Ishikawa (cell line): Measurements from ENCODE around the gene GABRA6.

ENCODE experiments used
- CEBPB ChIP-seq: IDR thresholded peaks from 2 replicates; pipeline ENCODE4 v1.6.1; 2012
- CREB1 ChIP-seq: IDR thresholded peaks from 2 replicates; pipeline ENCODE4 v1.6.1; 2012; ENCODE audit warnings: low read depth
- EGR1 ChIP-seq: IDR thresholded peaks from 2 replicates; pipeline ENCODE4 v1.6.1; 2012
- EP300 ChIP-seq: IDR thresholded peaks from 2 replicates; pipeline ENCODE4 v1.6.1; 2012; ENCODE audit warnings: borderline replicate concordance
- FOXM1 ChIP-seq: IDR thresholded peaks from 2 replicates; pipeline ENCODE4 v1.6.1; 2012; ENCODE audit warnings: low read depth, borderline replicate concordance
- NFIC ChIP-seq: IDR thresholded peaks from 2 replicates; pipeline ENCODE4 v1.6.1; 2012
- RAD21 ChIP-seq: IDR thresholded peaks from 2 replicates; pipeline ENCODE4 v1.6.1; 2012; ENCODE audit warnings: low read depth
- TAF1 ChIP-seq: IDR thresholded peaks from 2 replicates; pipeline ENCODE4 v1.6.1; 2012; ENCODE audit warnings: low read depth, mild to moderate bottlenecking
- TCF12 ChIP-seq: IDR thresholded peaks from 2 replicates; pipeline ENCODE4 v1.6.1; 2012; ENCODE audit warnings: low read depth
- TEAD4 ChIP-seq: IDR thresholded peaks from 2 replicates; pipeline ENCODE4 v1.6.1; 2012
- USF1 ChIP-seq: IDR thresholded peaks from 2 replicates; pipeline ENCODE4 v1.6.1; 2012
- YY1 ChIP-seq: IDR thresholded peaks from 2 replicates; pipeline ENCODE4 v1.6.1; 2012; ENCODE audit warnings: low read depth
- ZBTB7A ChIP-seq: IDR thresholded peaks from 2 replicates; pipeline ENCODE4 v1.6.1; 2012; ENCODE audit warnings: low read depth
- TF ChIP-seq, protein P1 (sequence below): IDR thresholded peaks from 2 replicates; pipeline ENCODE4 v1.6.1; 2012; ENCODE audit warnings: low read depth, mild to moderate bottlenecking
- TF ChIP-seq, protein P2 (sequence below): IDR thresholded peaks from 2 replicates; pipeline ENCODE4 v1.6.1; 2012

The GABRA6 gene

DNA sequence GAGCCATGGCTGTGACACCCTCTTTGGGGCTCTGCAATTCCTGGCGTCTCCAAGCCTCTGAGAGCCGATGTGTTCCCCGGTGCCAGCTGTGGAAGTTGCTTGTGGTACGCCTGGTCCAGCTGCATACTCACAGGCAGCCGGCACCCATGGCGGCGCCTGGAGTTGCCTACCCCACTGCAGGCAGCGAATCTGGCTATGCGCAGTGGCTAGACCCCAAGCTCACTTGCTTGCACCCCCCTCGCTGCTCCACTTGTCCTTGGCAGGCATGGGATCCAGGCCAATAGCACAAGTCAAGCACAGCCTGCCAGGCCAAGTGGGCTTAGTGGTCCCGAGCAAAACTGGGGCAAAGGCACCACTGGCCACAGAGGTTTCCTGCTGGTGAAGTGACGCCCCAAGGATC lies 24.7 kb upstream of the GABRA6 start:
- TF ChIP-seq TEAD4: no peak
- TF ChIP-seq, protein P1, sequence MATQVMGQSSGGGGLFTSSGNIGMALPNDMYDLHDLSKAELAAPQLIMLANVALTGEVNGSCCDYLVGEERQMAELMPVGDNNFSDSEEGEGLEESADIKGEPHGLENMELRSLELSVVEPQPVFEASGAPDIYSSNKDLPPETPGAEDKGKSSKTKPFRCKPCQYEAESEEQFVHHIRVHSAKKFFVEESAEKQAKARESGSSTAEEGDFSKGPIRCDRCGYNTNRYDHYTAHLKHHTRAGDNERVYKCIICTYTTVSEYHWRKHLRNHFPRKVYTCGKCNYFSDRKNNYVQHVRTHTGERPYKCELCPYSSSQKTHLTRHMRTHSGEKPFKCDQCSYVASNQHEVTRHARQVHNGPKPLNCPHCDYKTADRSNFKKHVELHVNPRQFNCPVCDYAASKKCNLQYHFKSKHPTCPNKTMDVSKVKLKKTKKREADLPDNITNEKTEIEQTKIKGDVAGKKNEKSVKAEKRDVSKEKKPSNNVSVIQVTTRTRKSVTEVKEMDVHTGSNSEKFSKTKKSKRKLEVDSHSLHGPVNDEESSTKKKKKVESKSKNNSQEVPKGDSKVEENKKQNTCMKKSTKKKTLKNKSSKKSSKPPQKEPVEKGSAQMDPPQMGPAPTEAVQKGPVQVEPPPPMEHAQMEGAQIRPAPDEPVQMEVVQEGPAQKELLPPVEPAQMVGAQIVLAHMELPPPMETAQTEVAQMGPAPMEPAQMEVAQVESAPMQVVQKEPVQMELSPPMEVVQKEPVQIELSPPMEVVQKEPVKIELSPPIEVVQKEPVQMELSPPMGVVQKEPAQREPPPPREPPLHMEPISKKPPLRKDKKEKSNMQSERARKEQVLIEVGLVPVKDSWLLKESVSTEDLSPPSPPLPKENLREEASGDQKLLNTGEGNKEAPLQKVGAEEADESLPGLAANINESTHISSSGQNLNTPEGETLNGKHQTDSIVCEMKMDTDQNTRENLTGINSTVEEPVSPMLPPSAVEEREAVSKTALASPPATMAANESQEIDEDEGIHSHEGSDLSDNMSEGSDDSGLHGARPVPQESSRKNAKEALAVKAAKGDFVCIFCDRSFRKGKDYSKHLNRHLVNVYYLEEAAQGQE: no peak
- TF ChIP-seq FOXM1: no peak
- TF ChIP-seq NFIC: no peak
- no peak for TF ChIP-seq ZBTB7A
- no peak for TF ChIP-seq TAF1
- TF ChIP-seq CREB1: no peak
- no peak for TF ChIP-seq RAD21
- no peak for TF ChIP-seq YY1
- TF ChIP-seq EP300: no peak

- TF ChIP-seq CEBPB: no peak
- TF ChIP-seq, protein P2, sequence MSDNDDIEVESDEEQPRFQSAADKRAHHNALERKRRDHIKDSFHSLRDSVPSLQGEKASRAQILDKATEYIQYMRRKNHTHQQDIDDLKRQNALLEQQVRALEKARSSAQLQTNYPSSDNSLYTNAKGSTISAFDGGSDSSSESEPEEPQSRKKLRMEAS: no peak
- TF ChIP-seq TEAD4: no peak
- no peak for TF ChIP-seq EP300
- TF ChIP-seq USF1: no peak
- no peak for TF ChIP-seq TAF1
- no peak for TF ChIP-seq EGR1
These were observed 22.1 kb upstream of the GABRA6 start for GRCh38 chr5:161663431-161663830.

GRCh38 chr5:161676103-161676502 lies 9.4 kb upstream of the GABRA6 start:
- TF ChIP-seq RAD21 (peak; percentile 28), TCF12 (no peak), USF1 (no peak)

DNA sequence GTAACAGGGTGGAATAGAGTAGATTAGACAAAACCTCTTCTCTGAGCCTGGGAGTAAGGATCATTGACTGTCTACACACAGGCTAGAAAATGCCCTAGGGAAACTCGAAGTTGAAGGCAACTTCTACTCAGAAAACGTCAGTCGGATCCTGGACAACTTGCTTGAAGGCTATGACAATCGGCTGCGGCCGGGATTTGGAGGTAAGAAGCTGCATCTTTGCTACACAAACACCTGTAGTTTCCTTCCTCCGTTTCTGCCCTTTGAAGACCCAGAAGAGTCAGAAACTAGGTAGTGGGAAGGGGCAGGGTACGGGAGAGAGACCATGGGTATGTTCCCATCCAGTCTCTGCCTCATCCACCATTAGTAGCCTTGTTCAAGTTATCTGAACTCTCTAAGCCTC lies 628 bp downstream of the GABRA6 start:
- TF ChIP-seq USF1 (no peak), TAF1 (no peak)

DNA sequence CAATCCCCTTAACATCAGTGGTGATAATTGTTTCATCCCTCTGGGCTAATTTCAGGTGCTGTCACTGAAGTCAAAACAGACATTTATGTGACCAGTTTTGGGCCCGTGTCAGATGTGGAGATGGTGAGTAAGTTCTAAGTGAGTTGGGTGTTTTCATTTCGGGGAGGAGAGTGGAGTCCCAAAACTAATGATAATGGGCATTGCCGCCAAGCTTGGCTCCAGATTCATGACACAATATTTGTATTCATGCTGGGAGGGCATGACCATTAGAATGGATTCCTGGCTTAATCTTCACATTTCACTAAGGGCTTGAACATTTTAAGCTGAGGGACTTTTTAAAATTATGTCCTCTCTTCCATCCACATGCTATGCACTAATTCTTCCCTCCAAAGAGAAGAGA lies 1.4 kb downstream of the GABRA6 start:
- TF ChIP-seq TCF12 (no peak), TAF1 (no peak), CEBPB (no peak), ZBTB7A (no peak), FOXM1 (no peak), NFIC (no peak), TEAD4 (no peak), RAD21 (no peak), EGR1 (no peak), YY1 (no peak), EP300 (no peak), USF1 (no peak), CREB1 (no peak)
- TF ChIP-seq, protein P1: no peak
- TF ChIP-seq, protein P2: no peak

GRCh38 chr5:161687316-161687715 lies 1.8 kb downstream of the GABRA6 start:
- TF ChIP-seq CREB1 (no peak), CEBPB (no peak), TEAD4 (no peak), FOXM1 (no peak), EGR1 (no peak), TCF12 (no peak), TAF1 (no peak), USF1 (no peak), ZBTB7A (no peak)
